ENCODE results near the gene YIF1B.

YIF1B gene

DNA sequence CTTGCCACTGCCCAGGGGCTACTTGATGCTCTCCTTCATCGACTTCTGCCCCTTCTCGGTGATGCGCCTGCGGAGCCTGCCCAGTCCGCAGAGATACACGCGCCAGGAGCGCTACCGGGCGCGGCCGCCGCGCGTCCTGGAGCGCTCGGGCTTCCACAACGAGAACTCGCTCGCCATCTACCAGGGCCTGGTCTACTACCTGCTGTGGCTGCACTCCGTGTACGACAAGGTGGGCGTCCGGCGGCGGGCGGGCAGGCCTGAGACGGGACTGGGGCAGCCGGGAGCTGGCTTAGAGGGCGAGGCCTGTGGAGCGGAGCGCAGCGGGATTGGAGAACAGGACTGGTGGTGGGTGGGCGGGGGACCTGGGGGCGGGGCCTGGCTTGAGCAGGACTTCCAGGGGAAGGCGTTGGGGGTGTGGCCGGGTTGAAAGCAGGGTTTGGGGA, 45.9 kb upstream of the YIF1B start:
- H3K9ac ChIP-seq (ENCODE audit: low read length): no peak overlapping the region
- no peaks in the 10 kb centered on the region for H3K9me2 ChIP-seq (replicated peaks; ENCODE audit: insufficient read depth, low read length)
- no peaks in the 10 kb centered on the region for H3K4me1 ChIP-seq (ENCODE audit: low read length)
- no peaks in the 10 kb centered on the region for H3K36me3 ChIP-seq (replicated peaks; ENCODE audit: insufficient read depth, low read length)
- peaks cover 59% of the 10 kb centered on the region for H3K27me3 ChIP-seq (replicated peaks; ENCODE audit: insufficient read depth, low read length)
- TF ChIP-seq, protein P1, sequence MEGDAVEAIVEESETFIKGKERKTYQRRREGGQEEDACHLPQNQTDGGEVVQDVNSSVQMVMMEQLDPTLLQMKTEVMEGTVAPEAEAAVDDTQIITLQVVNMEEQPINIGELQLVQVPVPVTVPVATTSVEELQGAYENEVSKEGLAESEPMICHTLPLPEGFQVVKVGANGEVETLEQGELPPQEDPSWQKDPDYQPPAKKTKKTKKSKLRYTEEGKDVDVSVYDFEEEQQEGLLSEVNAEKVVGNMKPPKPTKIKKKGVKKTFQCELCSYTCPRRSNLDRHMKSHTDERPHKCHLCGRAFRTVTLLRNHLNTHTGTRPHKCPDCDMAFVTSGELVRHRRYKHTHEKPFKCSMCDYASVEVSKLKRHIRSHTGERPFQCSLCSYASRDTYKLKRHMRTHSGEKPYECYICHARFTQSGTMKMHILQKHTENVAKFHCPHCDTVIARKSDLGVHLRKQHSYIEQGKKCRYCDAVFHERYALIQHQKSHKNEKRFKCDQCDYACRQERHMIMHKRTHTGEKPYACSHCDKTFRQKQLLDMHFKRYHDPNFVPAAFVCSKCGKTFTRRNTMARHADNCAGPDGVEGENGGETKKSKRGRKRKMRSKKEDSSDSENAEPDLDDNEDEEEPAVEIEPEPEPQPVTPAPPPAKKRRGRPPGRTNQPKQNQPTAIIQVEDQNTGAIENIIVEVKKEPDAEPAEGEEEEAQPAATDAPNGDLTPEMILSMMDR (IDR thresholded peaks at IDR 0.05; ENCODE audit: low read length): 0 out of 2 replicates have a peak, but pooled peaks have one; percentile 5
- no peak for TF ChIP-seq EZH2phosphoT487 (IDR thresholded peaks at IDR 0.05; ENCODE audit: low read length)
- peak overlapping the region; percentile 56 for H3K4me3 ChIP-seq (ENCODE audit: low read length)
- no peaks in the 10 kb centered on the region for H4K20me1 ChIP-seq (ENCODE audit: insufficient read depth, low read length)
- H3K4me2 ChIP-seq (ENCODE audit: low read depth, low read length): peak overlapping the region; percentile 88; the same call in 1 of the 2 replicates
- H2AFZ ChIP-seq (ENCODE audit: low read length): peak overlapping the region; percentile 71
- H3K27ac ChIP-seq (ENCODE audit: low read length): no peak overlapping the region
- no peaks in the 10 kb centered on the region for H3K9me3 ChIP-seq (replicated peaks; ENCODE audit: insufficient read depth, low read length)
- no peaks in the 10 kb centered on the region for H3K79me2 ChIP-seq (ENCODE audit: low read length)
- DNase-seq: peak; percentile 50
- no peaks in the 10 kb centered on the region for H3F3A ChIP-seq (ENCODE audit: insufficient read depth, low read length)

DNA sequence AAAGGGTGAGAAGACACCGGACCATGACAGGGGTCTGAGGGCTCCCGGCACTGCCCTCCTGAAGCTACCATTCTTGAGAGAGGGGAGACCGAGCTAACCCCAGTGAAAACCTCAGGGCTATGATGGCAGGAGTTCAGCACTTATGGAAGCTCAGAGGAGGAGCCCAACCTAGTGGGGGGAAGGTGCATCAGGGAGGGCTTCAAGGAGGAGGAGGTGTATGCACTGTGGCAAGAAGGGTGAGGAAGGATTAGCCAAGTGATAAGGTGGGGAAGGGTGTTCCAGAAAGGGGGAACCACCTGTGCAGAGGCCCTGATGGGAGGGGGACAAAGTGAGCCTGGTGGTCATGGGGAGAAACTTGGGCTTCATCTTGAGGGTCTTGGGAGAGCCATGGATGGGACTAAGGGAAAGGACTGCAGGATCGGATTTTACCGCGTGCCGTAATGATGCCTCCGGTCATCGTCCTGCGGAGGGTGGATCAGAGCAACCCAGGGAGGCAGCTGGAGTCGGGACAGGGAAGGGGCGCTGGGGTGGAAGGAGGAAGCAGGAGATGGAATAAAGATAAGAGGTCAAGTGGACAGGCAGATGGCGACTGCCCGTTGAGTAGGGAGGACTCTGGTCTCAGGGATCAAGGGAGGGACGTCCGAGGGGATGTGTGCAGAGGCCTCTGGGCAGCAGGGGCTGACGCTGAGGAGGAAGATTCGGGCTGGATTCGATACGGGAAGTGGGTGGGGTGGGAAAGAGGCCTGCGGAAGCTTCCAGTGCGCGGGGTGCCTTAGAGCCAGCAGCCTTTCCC, 45.3 kb upstream of the YIF1B start:
- no peak for DNase-seq
- Histone ChIP-seq H3K9ac (ENCODE audit: low read length) (no peak overlapping the region), H3K4me2 (ENCODE audit: low read depth, low read length) (peak overlapping the region; percentile 52; the same call in 1 of the 2 replicates), H3K9me3 (replicated peaks; ENCODE audit: insufficient read depth, low read length) (no peaks in the 10 kb centered on the region), H3K4me1 (ENCODE audit: low read length) (no peaks in the 10 kb centered on the region), H3F3A (ENCODE audit: insufficient read depth, low read length) (no peaks in the 10 kb centered on the region), H3K27me3 (replicated peaks; ENCODE audit: insufficient read depth, low read length) (peaks cover 59% of the 10 kb centered on the region), H3K79me2 (ENCODE audit: low read length) (no peaks in the 10 kb centered on the region), H3K4me3 (ENCODE audit: low read length) (peak overlapping the region; percentile 56; the same call in 1 of the 2 replicates), H3K27ac (ENCODE audit: low read length) (no peak overlapping the region), H2AFZ (ENCODE audit: low read length) (peak overlapping the region; percentile 38; the same call in 1 of the 2 replicates), H4K20me1 (ENCODE audit: insufficient read depth, low read length) (no peaks in the 10 kb centered on the region), H3K36me3 (replicated peaks; ENCODE audit: insufficient read depth, low read length) (no peaks in the 10 kb centered on the region), H3K9me2 (replicated peaks; ENCODE audit: insufficient read depth, low read length) (no peaks in the 10 kb centered on the region)
- TF ChIP-seq, protein P1 (IDR thresholded peaks at IDR 0.05; ENCODE audit: low read length): no peak
- no peak for TF ChIP-seq EZH2phosphoT487 (IDR thresholded peaks at IDR 0.05; ENCODE audit: low read length)
- TF ChIP-seq EZH2 (optimal IDR thresholded peaks at IDR 0.05; ENCODE audit: low read depth, low read length): no peak

DNA sequence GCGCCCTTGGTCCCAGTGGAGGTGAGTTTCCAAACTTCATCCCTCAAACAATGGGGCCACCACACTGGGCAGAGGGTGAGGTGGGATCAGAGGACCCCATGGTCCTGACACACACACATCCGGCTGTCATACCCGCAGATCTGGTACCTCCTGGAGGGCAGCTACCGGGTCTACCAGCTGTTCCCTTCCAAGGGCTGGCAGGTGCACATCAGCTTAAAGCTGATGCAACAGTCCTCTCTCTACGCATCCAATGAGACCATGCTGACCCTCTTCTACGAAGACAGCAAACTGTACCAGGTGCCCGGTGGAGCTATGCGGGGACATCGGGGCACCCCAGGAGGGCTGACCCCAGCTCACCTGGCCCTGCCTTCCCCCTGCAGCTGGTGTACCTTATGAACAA, 44.6 kb upstream of the YIF1B start:
- no peak for DNase-seq
- Histone ChIP-seq H3K9ac (ENCODE audit: low read length) (no peak overlapping the region), H4K20me1 (ENCODE audit: insufficient read depth, low read length) (no peaks in the 10 kb centered on the region), H3K9me2 (replicated peaks; ENCODE audit: insufficient read depth, low read length) (no peaks in the 10 kb centered on the region), H3K4me1 (ENCODE audit: low read length) (no peaks in the 10 kb centered on the region), H3K36me3 (replicated peaks; ENCODE audit: insufficient read depth, low read length) (no peaks in the 10 kb centered on the region), H3K4me2 (ENCODE audit: low read depth, low read length) (no peak overlapping the region), H3K9me3 (replicated peaks; ENCODE audit: insufficient read depth, low read length) (no peaks in the 10 kb centered on the region), H3K27me3 (replicated peaks; ENCODE audit: insufficient read depth, low read length) (peaks cover 54% of the 10 kb centered on the region), H3K79me2 (ENCODE audit: low read length) (no peaks in the 10 kb centered on the region), H2AFZ (ENCODE audit: low read length) (no peak overlapping the region), H3K4me3 (ENCODE audit: low read length) (no peak overlapping the region), H3F3A (ENCODE audit: insufficient read depth, low read length) (no peaks in the 10 kb centered on the region), H3K27ac (ENCODE audit: low read length) (no peak overlapping the region)
- TF ChIP-seq EZH2 (optimal IDR thresholded peaks at IDR 0.05; ENCODE audit: low read depth, low read length) (no peak), EZH2phosphoT487 (IDR thresholded peaks at IDR 0.05; ENCODE audit: low read length) (no peak)
- TF ChIP-seq, protein P1 (IDR thresholded peaks at IDR 0.05; ENCODE audit: low read length): no peak

Data from MM.1S (cell line).